ENCODE data around the gene CYP4F8.

The CYP4F8 gene

GRCh38 chr19:15666883-15667282, 51.9 kb downstream of the CYP4F8 start:
- Histone ChIP-seq H3K27me3 (ENCODE audit: control insufficient read depth, insufficient read depth, low read length) (no peaks in the 10 kb centered on the region), H3K9ac (no peak overlapping the region), H3K4me3 (ENCODE audit: low read depth, low read length) (no peak overlapping the region), H3K79me2 (no peaks in the 10 kb centered on the region), H2AFZ (no peak overlapping the region), H3K36me3 (ENCODE audit: control insufficient read depth, insufficient read depth, low read length) (no peaks in the 10 kb centered on the region), H3K27ac (no peak overlapping the region), H3K4me2 (ENCODE audit: low read length) (no peak overlapping the region), H3K9me3 (ENCODE audit: control insufficient read depth, low read length) (no peaks in the 10 kb centered on the region), H3K4me1 (no peaks in the 10 kb centered on the region)
- TF ChIP-seq CTCF (IDR thresholded peaks at IDR 0.05), result no peak

GRCh38 chr19:15669440-15669839, 54.4 kb downstream of the CYP4F8 start:
- H3K4me3 ChIP-seq (ENCODE audit: low read depth, low read length), result no peak overlapping the region
- no peak for TF ChIP-seq CTCF (IDR thresholded peaks at IDR 0.05)
- no peaks in the 10 kb centered on the region for H3K36me3 ChIP-seq (ENCODE audit: control insufficient read depth, insufficient read depth, low read length)
- no peak overlapping the region for H3K4me2 ChIP-seq (ENCODE audit: low read length)
- H3K27me3 ChIP-seq (ENCODE audit: control insufficient read depth, insufficient read depth, low read length), result no peaks in the 10 kb centered on the region
- no peak overlapping the region for H3K27ac ChIP-seq
- no peaks in the 10 kb centered on the region for H3K79me2 ChIP-seq
- no peaks in the 10 kb centered on the region for H3K9me3 ChIP-seq (ENCODE audit: control insufficient read depth, low read length)
- no peaks in the 10 kb centered on the region for H3K4me1 ChIP-seq
- H2AFZ ChIP-seq, result no peak overlapping the region
- no peak overlapping the region for H3K9ac ChIP-seq

- Histone ChIP-seq H2AFZ (no peak overlapping the region), H3K4me2 (ENCODE audit: low read length) (no peak overlapping the region), H3K27ac (no peak overlapping the region), H3K27me3 (ENCODE audit: control insufficient read depth, insufficient read depth, low read length) (no peaks in the 10 kb centered on the region), H3K79me2 (no peaks in the 10 kb centered on the region), H3K36me3 (ENCODE audit: control insufficient read depth, insufficient read depth, low read length) (no peaks in the 10 kb centered on the region), H3K9me3 (ENCODE audit: control insufficient read depth, low read length) (no peaks in the 10 kb centered on the region), H3K4me3 (ENCODE audit: low read depth, low read length) (no peak overlapping the region), H3K9ac (no peak overlapping the region), H3K4me1 (no peaks in the 10 kb centered on the region)
- no peak for TF ChIP-seq CTCF (IDR thresholded peaks at IDR 0.05)
Observed at GRCh38 chr19:15669891-15670290, 54.9 kb downstream of the CYP4F8 start.

- no peaks in the 10 kb centered on the region for H3K4me1 ChIP-seq
Observed at GRCh38 chr19:15671237-15671821, 56.3 kb downstream of the CYP4F8 start.

More at GRCh38 chr19:15671237-15671821, 56.3 kb downstream of the CYP4F8 start:
- Histone ChIP-seq H3K9me3 (ENCODE audit: control insufficient read depth, low read length) (no peaks in the 10 kb centered on the region), H3K4me3 (ENCODE audit: low read depth, low read length) (no peak overlapping the region), H2AFZ (no peak overlapping the region), H3K27ac (no peak overlapping the region), H3K36me3 (ENCODE audit: control insufficient read depth, insufficient read depth, low read length) (no peaks in the 10 kb centered on the region), H3K27me3 (ENCODE audit: control insufficient read depth, insufficient read depth, low read length) (no peaks in the 10 kb centered on the region), H3K79me2 (no peaks in the 10 kb centered on the region), H3K9ac (no peak overlapping the region), H3K4me2 (ENCODE audit: low read length) (no peak overlapping the region)
- no peak for TF ChIP-seq CTCF (IDR thresholded peaks at IDR 0.05)

All from parathyroid adenoma (tissue), 2 donors.